ENCODE measurements around the gene CMTM1.
"Not testable (repeated sequence)": the region's sequence is repeated elsewhere in the genome, so short reads cannot be mapped to it uniquely, and the experiment has no call there.

The CMTM1 gene

GRCh38 chr16:66592241-66592640 lies 26.0 kb downstream of the CMTM1 start:
- DNase-seq (ENCODE audit: low read depth in 2 of 2), result no peak

GRCh38 chr16:66592814-66593213 lies 26.6 kb downstream of the CMTM1 start:
- DNase-seq (ENCODE audit: low read depth in 2 of 2), result no peak

- no peak for DNase-seq (ENCODE audit: low read depth in 2 of 2)
Observed at GRCh38 chr16:66594739-66595138, 28.5 kb downstream of the CMTM1 start.

GRCh38 chr16:66596559-66596958 lies 30.3 kb downstream of the CMTM1 start:
- DNase-seq (ENCODE audit: low read depth in 2 of 2), result not testable (repeated sequence)

DNA sequence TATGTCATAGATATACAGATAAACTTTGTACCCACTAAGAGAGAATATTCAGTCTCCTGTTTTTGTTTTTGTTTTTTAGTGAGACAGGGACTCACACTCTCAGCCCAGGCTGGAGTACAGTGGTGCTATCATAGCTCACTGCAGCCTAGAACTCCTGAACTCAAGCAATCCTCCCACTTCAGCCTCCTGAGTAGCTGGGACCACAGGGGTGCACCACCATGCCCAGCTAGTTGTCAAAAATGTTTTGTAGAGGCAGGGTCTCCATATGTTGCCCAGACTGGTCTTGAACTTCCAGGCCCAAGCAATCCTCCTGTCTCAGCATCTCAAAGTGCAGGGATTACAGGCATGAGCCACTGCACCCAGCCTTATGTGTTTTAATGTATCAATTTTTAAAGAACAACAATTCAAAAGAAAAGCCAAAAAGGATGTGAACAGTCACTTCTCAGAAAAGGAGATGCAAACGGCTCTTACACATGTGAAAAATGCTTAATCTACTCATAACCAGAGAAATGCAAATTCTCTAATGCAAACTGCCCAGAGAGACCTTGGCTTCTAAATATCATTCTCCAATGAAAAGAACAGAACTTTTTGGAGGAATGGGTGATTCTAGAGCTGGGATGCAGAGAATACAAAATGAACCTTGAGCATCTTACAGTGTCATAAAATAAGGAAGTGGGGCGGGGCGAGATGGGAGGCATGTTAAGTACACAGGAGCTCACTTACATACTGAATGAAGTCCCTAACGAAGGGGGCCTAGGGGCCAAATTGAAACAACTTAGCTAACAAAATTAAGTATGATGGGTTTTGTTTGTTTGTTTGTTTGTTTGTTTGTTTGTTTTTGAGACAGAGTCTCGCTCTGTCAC lies 31.0 kb downstream of the CMTM1 start:
- no peak for DNase-seq (ENCODE audit: low read depth in 2 of 2)

DNA sequence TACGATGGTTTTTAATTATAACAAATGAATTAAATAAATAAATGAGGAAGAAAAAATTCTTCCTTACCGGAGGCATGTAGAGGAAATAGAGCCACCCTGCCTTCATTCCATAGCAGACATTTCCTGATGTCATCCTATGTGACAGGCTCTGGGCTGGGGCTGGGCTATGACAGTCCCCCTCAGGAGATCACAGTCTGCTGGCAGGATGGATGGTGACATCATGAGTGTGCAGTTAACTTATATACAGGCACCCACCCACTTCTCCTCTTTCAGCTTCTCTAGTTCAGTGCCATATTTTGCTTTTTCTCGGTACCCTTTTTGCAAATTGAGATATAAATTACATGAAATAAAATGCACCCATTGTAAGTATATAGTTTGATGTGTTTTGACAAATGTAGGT lies 31.9 kb downstream of the CMTM1 start:
- no peak for DNase-seq (ENCODE audit: low read depth in 2 of 2)

GRCh38 chr16:66599726-66600125 lies 33.5 kb downstream of the CMTM1 start:
- DNase-seq (ENCODE audit: low read depth in 2 of 2), result no peak

GRCh38 chr16:66600477-66600876 lies 34.2 kb downstream of the CMTM1 start:
- no peak for DNase-seq (ENCODE audit: low read depth in 2 of 2)

DNA sequence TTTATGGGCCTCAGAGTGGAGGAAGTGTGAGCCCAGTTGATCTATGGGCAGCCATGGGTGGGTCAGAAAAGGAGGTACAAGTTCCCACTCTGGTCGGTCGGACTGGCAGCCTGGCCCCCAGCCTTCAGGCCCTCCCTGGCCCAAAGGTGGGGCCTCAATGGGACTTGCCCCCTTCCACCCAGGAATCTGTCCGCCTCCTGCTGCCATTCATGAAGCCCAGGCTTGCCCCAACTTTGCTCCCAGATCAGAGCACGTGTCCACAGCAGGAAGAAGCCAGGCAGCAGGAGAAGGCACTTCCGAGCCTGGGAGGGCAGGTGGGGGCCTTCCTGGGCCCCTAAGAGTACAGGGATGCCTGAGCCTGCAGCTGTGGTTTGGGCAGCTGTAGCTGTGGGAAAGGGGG lies 35.2 kb downstream of the CMTM1 start:
- no peak for DNase-seq (ENCODE audit: low read depth in 2 of 2)

DNA sequence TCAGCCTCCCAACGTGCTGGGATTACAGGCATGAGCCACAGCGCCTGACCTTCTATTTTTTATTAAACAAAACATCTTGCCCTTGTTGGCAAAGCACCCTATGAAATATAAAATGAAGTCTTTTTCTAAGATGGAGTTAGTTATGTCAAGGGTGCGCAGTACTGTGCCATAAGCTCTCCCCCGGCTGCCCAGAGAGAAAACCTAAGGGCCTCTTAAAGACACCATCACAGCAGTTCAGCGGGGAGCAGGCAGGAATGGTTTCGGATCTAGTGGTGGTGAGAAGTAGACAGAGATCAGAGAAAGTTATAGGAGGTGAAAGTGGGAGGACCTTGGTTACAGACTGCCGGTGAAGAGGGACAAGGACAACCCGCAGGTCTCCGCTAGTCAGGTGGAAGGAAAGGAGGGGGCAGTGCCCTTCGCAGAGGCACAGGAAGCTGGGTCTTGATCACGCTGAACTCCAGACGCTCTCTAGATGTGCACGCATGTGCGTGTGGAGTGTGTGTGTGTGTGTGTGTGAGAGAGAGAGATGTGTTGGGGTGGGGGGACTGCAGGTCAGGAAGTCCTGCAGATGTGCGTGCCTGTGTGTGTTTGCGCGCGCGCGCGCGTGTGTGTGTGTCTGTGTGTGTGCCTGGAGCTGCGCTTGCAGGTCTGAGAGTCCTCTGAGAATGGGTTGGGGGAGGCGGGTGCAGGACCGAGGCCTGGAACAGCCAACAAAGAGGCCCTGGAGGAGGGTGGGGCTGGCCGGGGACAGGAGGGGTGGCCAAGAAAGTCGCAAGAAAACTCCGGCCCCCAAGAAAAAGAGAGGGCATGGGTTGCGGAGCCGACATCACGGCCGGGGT lies 37.5 kb downstream of the CMTM1 start:
- DNase-seq (ENCODE audit: low read depth in 2 of 2), result no peak

DNA sequence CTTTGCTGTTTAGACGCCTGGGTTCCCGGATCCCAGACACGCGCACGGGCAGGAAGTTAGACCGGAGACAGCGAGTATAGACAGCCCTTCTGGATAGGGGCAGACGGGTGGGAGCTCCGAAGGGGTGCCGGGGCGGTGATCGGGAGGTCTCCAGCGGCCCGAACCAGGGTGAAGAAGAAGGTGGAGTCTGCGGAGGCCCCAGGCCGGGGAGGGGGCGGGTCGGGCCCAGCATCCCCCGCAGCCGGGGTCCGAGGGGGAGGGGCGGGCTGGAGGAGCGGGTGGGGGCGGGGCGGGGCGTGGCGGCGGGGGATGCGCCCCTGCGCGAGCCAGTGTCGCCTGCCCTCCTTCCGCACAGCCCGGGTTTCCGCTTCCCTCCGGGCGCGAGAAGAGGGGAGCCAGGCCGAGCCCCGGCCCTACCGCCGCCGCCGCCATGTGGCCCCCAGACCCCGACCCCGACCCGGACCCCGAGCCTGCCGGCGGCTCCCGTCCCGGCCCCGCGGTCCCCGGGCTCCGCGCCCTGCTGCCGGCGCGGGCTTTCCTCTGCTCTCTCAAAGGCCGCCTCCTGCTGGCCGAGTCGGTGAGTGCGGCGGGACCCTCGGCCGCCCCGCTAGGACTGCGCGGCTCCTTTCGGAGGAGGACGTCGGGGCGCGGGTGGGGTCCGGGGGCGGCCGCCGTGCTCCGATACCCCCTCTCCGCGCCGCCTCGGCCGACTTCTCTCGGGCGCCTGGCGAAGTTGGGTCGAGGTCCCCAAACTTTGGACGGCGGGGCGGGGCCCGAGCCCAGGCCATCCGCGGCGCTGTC lies 38.3 kb downstream of the CMTM1 start, which contains the start of gene CMTM3:
Gene CMTM3, plus strand, starts transcription at position 329 of the 801 bp plus-strand sequence. Its CDS starts 102 bp downstream, at position 431.
- DNase-seq (ENCODE audit: low read depth in 2 of 2), result no peak

- DNase-seq (ENCODE audit: low read depth in 2 of 2), result no peak
Observed at GRCh38 chr16:66605177-66605978, 39.1 kb downstream of the CMTM1 start.

DNA sequence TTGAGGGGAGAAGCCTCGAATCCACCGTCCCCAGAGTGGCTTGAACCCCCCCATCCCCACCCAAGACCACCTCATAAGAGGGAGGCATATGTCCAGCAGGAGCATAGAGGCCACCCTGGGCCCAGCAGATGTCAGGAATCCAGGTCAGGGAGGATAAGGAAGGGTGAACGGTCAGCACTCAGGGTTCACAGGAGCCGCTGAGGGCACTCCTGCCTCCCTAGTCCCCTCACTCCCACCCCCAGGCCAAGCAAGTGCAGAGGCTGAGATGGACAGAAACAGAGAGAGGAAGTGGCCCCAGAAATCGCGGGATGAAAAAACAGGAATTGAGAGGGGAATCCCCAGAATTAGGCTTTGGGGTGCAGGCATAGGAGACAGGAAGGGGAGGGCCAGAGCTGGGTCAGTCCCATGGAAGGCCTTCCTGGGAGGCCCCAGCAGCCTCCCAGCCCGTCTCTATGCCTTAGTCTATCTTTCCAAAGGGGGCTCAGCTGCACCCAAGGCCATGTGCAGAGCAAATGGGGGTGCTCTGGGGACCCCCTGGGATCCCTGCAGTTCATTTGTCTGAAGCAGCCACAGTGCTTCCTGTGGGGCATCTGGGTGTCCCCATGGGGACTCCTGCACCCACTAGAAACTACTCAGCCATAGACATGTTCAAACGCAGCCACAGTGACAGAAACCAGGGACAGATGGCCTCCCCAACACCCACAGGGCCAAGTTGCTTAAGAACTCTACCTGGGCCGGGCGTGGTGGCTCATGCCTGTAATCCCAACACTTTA lies 39.9 kb downstream of the CMTM1 start:
- DNase-seq (ENCODE audit: low read depth in 2 of 2), result no peak

DNA sequence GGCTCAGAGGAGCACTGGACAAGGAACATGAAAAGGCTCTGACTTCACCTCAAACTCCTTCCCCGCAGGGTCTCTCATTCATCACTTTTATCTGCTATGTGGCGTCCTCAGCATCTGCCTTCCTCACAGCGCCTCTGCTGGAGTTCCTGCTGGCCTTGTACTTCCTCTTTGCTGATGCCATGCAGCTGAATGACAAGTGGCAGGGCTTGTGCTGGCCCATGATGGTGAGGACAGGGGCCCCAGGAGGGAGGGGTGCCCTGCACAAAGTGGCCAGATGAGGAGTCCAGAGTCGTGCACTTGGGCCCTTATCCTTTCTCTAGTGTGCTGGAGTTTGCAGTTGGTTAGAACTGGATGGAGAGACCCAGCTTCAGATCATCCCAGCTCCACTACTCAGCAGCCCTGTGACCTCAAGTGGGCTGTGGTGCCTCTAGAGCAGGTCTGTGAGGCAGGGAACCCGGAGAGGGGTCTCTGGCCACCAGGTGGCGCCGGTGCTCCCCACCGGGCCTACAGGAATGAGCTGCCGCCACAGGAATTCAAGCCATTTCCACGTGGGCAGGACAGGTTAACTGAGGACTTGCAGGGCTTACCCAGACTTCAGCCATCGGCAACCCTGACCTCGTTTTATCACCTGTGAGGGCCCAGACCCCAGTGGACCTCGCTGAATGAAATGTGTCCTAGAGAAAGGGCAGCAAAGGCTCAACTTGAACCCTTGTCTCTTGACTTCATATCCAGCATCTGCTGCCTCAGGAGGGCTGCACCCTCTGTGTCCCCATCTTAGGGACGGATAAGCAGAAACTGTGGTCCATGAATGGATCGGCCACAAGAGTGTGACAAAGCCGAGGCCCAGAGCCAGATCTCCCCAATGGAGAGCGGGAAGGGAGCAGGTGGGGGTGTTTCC lies 42.3 kb downstream of the CMTM1 start:
- DNase-seq (ENCODE audit: low read depth in 2 of 2), result peak; percentile 77 to 79

GRCh38 chr16:66609139-66609510 lies 42.9 kb downstream of the CMTM1 start:
- no peak for DNase-seq (ENCODE audit: low read depth in 2 of 2)

GRCh38 chr16:66610111-66610820 lies 44.0 kb downstream of the CMTM1 start:
- DNase-seq (ENCODE audit: low read depth in 2 of 2), result no peak

DNA sequence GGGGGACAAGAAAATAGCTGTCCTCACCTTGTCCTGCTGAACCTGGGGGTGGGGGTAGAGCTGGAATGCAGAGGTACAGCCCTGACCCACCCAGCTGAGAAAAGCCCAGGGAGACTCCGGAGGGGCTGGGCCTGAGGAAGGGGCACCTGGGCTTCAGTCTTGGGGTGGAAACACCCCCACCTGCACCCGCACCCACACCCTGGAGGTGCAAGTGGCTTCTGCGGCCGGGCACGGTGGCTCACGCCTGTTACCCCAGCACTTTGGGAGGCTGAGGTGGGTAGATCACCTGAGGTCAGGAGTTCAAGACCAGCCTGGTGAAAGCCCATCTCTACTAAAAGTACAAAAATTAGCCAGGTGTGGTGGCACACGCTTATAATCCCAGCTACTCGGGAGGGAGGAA lies 45.7 kb downstream of the CMTM1 start:
- not testable (repeated sequence) for DNase-seq (ENCODE audit: low read depth in 2 of 2)

DNA sequence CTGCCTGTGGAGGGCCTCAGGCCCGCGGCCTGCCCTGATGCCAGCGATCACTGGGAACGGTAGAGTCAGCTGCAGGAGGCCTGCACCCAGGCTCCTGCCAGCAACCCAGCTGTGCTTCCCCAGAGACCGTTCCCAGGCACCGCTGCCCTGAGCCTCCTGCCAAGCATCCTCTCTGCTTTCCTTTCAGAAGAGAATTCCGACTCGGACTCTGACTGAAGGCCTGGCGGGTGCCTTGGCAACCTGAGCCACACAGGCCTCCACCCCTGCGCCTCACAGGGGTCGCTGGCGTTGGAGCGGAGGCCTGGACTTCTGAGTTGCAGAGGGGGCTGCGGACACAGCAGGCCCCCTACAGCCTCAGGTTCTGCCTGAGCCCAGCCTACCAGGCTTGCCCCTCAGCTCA lies 46.2 kb downstream of the CMTM1 start:
- no peak for DNase-seq (ENCODE audit: low read depth in 2 of 2)
